ENCODE data around the gene WBP1. TPM values are rescaled to one million over a fixed set of nuclear protein-coding genes. Genes with fewer than 3 reads are reported as not detected.
"Not testable (repeated sequence)": the region's sequence is repeated elsewhere in the genome, so short reads cannot be mapped to it uniquely, and the experiment has no call there.

Gene WBP1
- total RNA-seq: 34.3 and 44.9 TPM in 2 replicates

DNA sequence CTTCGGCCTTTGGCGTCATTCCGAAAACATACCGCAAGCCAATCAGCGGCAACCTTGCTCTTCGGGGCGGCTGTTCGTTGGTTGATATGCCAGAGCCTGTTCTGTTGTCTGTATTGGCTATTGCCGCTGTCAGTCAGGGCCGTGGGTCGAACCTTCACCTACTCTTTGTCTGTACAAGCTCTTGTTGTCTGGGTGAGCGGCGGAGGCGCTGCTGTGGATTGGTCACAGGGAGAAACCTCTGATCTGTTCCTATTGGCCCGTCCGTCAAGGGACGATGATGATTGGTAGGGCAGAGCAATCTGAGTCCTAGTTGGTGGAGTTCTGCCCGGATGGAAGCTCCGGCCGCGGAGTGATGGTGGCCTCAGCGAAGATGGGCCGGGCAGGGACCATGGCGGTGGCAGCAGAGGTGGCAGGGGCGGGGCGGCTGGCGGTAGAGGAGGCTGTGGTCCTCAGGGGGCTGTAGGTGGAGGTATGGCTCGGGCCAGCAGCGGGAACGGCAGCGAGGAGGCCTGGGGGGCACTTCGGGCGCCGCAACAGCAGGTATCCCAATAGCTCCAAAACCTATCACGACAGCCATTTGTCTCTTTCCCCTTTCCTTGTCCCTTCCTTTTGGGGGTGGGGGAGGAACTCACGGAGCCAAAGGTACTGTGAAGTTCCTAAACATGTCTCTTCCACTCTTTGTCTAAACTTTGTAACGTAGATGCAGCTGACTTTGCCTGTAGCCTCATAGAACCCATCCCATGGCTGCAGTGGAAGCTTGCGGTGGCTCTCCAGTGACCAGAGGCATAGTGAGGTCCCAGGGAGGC lies at the start of gene WBP1:
Gene WBP1 (plus strand): TSS at position 307 of the 806 bp plus-strand sequence. CDS start 165 bp downstream, at position 472.
- DNase-seq: peak; percentile 100

DNA sequence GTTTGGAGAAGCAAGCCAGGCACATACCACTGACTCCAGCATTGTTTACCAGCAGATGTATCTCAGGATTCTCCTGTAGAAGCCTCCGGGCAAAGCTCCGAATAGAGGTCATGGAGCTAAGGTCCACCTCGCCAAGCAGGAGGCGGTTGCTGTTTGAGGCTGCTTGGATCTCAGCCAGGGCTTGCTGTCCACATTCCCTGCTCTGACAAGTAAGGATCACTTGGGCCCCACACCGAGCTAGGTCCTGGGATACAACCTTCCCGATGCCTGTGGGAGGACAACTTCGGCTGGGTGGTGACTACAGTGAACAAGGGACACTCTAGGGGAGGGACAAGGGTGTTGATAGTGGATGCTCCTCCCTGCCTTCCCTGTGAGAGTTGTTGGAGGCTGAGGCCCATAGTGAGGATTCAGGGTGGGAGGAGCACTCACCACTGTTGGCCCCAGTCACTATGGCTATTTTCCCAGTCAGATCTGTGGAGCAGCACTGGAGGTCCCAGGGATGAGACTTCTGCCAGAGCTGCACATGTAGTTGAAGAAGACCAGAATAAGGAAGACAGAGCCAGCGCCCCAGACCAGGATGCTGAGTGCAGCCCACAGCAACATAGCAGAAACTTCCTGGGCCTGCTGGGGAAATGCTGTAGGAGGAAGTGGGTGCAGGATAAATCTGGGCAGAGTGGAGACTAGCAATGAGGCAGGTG lies 45.1 kb upstream of the WBP1 start:
- DNase-seq: no peak

DNA sequence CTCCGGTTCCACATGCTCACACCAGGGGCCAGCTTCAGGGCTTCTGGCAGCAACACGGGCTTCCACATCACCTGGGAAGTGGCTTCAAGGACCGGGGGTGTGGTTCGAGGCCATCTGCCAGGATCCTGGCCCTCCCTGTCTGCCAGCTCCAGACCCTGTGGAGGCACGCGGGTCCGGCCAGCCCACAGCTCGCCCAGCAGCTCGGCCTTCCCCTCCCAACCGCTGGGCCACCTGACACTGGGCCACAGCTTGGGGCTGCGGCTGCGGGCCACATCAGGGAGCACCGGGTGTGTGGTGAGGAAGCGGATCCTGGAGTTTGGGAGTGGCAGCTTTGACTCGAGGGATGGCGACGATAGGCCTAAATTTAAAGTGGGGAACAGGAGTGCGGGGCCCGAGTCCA lies 43.8 kb upstream of the WBP1 start:
- no peak for DNase-seq

DNA sequence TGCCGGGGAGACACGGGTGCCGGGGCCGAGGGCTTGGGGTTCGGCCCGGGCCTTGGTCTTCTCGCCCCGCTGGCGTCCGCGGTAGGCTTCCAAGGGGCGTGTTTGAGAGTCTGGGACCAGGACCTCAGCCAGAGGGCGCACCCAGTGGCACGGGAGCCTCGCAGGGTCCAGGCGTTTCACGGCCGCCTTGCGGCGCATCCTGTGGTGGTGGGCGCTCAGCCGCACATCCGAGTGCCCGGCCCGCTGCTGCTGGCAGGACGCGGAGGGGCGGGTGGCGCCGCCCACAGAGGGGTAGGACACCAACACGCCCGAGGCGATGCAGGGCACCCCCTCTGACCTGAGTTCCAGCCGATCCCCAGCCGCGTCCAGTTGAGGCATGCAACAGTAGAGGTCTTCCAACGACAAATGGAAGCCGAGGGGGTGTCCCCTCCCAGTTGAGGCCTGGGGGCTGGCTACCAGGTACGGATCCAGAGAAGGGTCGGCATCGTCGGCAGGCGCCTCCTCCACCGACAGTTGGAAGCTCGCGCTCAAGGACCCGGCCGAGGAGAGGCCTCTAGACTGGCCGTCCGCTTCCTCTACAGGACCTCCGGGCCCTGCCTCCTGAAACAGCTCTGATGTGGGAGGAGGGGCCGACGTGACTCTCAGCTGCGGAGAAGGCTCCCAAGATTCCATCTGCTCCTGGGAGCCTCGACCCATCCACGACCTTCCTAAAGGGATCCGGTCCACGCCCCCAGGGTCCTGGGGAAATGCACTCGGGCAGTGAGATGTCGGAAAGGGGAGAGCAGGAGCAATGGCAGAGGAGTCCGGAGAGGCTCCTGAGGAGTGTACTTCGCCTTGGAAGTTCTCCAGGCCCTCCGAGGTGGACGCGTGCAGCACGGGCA lies 43.1 kb upstream of the WBP1 start:
- peak; percentile 33 for DNase-seq

DNA sequence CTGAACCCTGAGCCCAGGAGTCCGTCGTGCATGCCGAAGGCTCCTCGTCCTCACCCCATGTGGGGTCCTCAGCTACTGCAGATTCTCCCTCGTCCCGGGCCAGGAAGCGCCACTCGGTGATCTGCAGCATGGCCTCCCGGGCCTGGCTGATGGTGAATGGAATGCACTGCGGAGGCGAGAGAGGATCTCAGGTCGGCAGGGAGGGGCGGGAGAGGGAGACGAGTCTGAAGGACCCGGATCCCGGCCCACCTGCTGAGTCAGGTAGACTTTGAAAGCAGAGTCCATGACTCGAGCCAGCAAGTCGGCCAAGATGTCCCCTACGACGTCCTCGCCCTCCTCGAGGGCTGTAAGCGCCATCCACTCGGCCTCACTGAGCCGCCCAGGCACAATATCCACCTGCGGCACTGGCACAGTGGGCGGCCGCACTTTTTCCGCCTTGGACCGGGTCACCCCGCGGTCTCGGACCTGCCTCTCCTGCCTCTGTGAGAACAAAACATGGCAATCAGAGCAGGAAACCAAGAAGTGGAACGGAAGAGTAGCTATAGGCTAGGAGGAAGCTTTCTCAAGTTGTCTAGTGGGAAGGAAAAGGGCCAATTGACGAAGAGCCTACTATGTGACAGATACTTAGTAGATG lies 42.4 kb upstream of the WBP1 start:
- no peak for DNase-seq

GRCh38 chr2:74416778-74417177 lies 41.5 kb upstream of the WBP1 start:
- DNase-seq: no peak

DNA sequence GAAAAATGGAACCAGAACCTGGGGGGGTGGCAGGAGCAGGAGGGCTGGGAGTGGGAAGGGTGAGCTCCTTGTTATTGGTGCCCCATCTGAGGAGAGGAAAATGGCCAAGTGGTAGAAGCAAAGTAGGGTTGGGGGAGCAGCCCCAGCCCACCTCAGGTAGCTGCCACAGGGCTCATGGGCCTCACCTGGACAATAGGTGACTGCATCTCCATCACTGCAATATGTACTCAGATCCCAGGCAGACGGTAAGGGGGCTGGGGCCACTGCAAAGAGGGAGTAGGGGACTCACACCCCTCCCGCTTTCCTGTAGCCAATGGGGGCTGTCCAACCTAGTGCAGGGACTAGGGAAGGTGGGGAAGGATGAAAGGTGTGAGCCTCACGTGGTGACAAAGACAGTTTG lies 41.0 kb upstream of the WBP1 start:
- no peak for DNase-seq

- no peak for DNase-seq
Measured at GRCh38 chr2:74417763-74418162, 40.5 kb upstream of the WBP1 start.

GRCh38 chr2:74418312-74418711 lies 39.9 kb upstream of the WBP1 start:
- no peak for DNase-seq

DNA sequence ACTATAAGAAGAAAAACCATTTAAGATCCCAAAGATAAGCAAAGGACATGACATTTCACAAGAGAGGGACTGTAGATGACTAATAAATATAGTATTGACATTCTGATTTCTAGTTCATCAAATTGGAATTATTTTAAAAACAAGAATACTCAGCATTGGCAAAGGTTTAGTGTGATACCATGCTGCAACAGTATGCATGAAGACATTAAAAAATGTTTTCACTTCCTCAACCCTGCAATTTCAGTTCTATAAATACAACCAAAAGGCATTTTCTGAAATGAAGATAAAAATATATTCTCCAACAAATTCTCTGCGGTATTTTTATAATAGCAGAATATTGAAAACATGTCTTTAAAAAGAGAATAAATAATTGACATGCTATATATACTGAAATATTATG lies 38.9 kb upstream of the WBP1 start:
- DNase-seq: no peak

DNA sequence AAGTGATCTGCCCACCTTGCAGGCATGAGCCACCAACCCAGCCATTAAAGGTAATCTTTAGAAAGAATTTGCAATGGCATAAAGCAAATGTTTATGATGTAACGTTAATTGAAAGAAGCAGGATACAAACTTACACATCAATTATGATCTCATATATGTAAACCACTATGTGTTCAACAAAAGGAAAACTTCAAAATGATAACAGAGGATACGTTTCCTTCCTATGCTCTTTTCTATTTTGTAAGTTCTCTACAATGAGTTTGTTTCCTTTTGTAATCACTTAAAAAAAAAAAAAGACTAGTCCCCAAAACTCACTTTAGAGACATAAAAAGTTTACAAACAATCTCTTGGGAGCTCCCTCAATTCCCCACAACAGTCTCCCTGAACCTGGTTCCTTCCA lies 38.2 kb upstream of the WBP1 start:
- no peak for DNase-seq

DNA sequence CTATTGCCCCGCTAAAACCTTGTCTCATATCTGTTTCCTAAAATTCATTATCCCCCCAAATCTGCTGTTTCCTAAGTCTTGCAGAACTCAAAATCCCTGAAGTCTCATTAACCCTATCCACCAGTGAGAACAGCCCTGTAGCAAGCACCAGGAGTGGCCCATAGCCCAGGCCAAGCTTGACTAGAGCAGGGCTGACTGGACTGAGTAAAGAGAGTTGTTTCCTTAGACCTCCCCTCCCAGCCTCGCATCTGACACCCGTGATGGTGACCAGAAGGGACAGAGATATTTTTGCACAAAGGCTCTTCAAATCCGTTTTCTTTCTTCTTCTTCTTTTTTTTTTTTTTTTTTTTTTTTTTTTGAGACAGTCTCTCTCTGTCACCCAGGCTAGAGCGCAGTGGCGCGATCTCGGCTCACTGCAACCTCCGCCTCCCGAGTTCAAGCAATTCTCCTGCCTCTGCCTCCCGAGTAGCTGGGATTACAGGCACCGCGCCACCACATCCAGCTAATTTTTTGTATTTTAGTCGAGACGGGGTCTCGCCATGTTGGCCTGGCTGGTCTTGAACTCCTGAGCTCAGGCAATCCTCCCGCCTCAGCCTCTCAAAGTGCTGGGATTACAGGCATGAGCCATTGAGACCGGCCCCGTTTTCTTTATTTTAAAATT lies 37.7 kb upstream of the WBP1 start:
- not testable (repeated sequence) for DNase-seq

DNA sequence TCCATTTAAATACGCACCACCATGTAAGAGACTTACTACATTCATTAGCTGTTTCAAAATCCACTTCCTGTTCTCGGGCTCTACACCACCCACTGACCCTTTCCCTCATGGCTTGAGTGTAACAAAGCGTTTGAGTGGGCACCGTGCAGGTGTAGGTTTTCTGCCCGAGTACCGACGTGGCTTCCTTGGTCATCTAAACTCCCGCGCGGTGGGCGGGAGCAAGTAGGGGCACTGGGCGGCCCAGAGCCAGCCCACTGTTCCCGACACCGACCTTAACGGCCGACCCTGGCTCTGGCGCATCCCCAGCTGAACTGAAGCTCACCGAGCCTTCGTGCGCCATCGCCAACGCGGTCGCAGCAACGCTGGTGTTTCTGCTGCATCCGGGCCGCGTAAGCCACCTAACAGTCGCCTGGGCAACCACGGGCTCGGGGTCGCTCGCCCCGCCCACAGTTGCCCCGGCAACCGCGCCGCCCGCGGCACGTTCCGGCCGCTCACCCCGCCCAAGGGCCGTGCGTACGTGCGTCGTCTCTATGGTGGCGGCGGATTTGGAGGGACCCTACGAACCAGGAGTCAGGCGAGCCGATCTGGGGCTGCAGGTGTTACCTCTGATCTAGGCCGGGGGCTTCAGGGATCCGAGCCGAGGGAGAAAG lies 36.9 kb upstream of the WBP1 start, which contains the start of the genes C2orf81 and WDR54:
Gene C2orf81 (minus strand): TSS at position 399 of the 650 bp plus-strand sequence. CDS start 59 bp downstream, at position 340.
Gene WDR54 (plus strand): TSS at position 510 of the 650 bp plus-strand sequence. CDS start 424 bp downstream, outside the sequence.
- DNase-seq: peak; percentile 88

DNA sequence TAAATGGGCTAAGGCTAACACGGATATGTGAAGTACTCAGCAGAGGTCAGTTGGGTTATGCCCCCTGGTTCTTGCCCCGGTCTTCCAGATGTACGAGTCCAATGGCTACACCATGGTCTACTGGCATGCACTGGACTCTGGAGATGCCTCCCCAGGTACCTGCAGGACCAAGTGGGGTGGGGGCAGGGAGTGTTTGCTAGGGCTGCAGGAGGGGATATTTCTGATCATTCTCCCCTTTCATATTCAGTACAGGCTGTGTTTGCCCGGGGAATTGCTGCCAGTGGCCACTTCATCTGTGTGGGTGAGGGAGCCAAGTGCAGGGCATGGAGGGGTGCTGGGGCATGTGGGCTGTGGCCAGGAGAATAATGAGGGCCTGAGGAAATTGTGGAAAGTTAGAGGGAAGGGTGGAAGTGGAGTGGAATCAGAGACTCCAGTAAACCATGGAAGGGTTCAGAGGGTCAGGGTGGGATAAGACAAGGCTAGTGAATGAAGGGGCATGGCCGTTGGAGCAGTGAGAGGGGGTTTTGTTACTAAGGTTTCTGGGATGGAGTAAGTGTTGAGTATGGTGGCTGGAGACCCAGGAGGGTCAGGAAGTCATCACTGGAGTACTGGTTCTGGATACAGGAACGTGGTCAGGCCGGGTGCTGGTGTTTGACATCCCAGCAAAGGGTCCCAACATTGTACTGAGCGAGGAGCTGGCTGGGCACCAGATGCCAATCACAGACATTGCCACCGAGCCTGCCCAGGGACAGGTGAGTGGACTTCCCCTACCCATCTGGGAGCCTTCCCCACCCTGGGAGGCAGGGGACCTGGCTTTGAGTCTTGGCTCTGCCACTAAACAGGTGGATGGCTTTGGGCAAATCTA lies 34.8 kb upstream of the WBP1 start:
- DNase-seq: no peak

- no peak for DNase-seq
Measured at GRCh38 chr2:74424139-74424992, 33.9 kb upstream of the WBP1 start.

DNA sequence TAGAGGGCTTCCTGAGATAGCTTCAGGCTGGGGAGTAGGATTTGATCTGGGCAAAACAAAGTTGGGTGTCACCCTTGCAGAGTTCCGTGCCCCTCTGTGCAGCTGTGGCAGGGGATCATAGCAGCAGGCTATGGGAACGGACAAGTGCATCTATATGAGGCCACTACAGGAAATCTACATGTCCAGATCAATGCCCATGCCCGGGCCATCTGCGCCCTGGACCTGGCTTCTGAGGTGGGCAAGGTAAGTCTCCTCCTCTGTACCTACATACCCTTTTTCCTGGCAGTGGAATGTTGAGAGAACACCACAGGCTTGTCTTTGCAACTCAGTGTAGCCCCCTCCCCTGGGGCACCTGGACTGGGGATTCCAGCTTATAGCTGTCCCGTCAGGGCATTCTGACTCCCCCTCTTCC lies 33.2 kb upstream of the WBP1 start:
- no peak for DNase-seq

GRCh38 chr2:74425523-74425922 lies 32.7 kb upstream of the WBP1 start:
- no peak for DNase-seq

DNA sequence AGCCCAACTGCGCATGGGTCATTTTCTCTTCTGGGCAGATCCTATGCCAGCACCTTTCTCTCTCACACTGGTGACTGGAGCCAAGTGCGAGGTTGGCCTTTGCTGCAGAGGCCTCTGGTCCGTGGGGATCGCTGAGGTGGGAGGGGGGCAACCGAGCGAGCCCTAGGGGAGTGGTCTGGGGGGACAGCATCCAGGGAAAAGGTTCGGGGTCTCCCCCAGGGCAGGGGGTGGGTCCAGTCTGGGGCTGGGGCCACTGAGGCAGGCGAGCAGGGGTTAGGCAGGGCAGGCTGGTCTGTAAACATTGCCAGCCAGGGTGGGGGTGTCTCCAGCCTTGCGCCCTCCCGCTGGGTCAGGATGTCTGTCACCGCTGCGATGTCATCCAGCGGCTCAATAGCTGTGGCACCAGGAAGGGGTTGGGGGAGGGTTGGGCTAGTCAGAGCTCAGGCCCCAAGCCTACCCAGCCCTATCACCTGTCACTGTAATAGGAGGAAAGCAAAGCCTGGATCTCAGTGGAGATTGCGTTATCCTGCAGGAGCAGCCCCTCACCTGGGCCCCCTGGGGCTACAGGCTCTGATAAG lies 32.0 kb upstream of the WBP1 start:
- DNase-seq: no peak

- DNase-seq: no peak
Measured at GRCh38 chr2:74427551-74427950, 30.7 kb upstream of the WBP1 start.

Measured in dermis blood vessel endothelial cell (primary cell).